Bronchial epithelial cell (primary cell): ENCODE results near the gene MAP2K3. TPM values are rescaled to one million over a fixed set of nuclear protein-coding genes. Genes with fewer than 3 reads are reported as not detected.

Source experiments
- DNase-seq: peaks from one replicate; pipeline ENCODE4 v3.0.0-alpha.2; 2010; ENCODE audit warnings: low read depth
- FAIRE-seq: peaks from 2 replicates; lab custom pipeline; 2011; peaks lifted over from hg19 to GRCh38; lab: Jason Lieb, UNC
- H3K27me3 ChIP-seq: 2 replicates; pipeline ENCODE4 v1.5.1; 2011; ENCODE audit warnings: low read length; ENCODE audit not compliant: control insufficient read depth, insufficient read depth
- H3K36me3 ChIP-seq: 2 replicates; pipeline ENCODE4 v1.5.1; 2011; ENCODE audit warnings: low read length; ENCODE audit not compliant: control insufficient read depth, insufficient read depth
- H3K4me3 ChIP-seq: 2 replicates; pipeline ENCODE4 v1.5.1; 2011; ENCODE audit warnings: mild to moderate bottlenecking, low read depth, low read length, control low read depth
- total RNA-seq: library from RNA; depleted of rRNA; stranded (reverse); fragments of >200 nt; gene quantifications from 2 replicates; pipeline ENCODE4 v1.2.1, GENCODE V29; 2014
- TF ChIP-seq, protein P1 (sequence below): IDR thresholded peaks from 2 replicates; pipeline ENCODE4 v1.5.1; 2011; ENCODE audit warnings: mild to moderate bottlenecking, moderate library complexity, low read length, control low read depth, inconsistent platforms; ENCODE audit not compliant: insufficient read depth, severe bottlenecking

Gene MAP2K3
- total RNA-seq, 1 donor from 2014 or later: 5.3 TPM

DNA sequence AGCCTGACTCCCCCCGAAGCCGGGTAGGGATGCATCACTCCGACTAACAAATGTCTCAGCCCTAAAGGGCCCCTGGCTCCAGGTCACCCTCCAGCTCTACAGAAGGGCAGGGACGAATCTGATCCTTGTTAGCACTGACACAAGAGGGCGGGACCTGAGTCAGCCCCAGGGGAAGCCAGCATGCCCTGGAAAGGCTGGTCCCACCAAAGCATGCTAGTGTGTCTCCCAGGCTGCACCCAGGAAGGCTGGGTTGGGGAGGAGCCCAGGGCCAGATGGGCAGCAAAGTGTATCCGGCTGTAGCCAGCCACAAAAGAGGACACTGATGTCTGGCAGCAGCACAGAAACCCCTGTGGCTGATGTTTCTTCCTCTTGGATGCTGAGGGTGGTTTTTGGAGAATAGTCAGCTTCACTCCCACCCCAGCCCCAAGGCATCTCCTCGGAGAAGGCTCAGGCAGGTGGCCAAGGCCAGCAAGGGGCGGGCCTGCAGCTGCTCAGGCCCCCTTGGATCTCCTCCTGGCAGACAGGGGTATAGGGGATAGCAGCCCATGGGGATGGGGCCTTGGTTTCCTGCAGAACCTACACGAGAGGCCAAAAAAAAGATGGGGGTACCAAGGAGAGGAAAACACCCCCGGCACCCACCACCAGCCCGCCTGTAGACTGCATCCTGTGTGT, 42.3 kb upstream of the MAP2K3 start:
- no peak for DNase-seq
- no peak for FAIRE-seq
- Histone ChIP-seq H3K27me3 (no peaks in the 10 kb centered on the region), H3K4me3 (no peak overlapping the region), H3K36me3 (no peaks in the 10 kb centered on the region)
- TF ChIP-seq, protein P1, sequence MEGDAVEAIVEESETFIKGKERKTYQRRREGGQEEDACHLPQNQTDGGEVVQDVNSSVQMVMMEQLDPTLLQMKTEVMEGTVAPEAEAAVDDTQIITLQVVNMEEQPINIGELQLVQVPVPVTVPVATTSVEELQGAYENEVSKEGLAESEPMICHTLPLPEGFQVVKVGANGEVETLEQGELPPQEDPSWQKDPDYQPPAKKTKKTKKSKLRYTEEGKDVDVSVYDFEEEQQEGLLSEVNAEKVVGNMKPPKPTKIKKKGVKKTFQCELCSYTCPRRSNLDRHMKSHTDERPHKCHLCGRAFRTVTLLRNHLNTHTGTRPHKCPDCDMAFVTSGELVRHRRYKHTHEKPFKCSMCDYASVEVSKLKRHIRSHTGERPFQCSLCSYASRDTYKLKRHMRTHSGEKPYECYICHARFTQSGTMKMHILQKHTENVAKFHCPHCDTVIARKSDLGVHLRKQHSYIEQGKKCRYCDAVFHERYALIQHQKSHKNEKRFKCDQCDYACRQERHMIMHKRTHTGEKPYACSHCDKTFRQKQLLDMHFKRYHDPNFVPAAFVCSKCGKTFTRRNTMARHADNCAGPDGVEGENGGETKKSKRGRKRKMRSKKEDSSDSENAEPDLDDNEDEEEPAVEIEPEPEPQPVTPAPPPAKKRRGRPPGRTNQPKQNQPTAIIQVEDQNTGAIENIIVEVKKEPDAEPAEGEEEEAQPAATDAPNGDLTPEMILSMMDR: no peak

DNA sequence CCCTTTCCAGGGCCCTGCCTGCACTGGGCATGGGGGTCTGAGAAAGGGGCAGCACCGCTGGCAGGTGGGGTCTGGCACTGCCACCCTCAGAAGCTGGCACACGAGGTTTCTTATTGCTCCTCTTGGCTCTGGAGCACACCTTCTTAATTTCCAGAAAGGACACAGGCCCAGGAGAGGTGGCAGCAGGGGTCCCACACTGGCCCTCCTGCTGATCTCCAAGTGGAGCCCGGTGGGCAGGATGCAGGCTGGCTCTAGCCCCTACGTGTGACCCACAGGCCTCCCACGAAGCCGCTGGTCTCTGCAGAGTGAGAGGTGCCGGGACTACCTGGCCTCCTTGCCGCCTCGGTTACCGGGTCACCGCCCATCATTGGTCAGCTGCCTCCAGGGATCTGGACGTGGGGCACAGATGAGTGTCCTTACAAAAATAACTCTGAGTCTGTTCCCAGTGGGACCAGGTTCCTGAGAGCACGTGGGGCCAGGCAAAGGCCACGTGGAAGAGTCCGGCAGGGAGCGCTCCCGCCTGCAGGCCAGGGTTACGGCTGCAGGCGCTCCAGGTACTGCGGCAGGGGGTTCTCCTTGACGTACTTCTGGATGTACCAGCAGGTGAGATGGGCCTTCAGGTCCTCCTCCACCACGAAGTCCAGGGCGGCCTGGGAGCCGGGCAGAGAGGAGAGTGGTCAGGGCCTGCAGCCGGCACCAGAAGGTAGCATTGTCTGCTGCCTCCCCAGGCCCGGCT, 41.6 kb upstream of the MAP2K3 start:
- FAIRE-seq: no peak
- TF ChIP-seq, protein P1: no peak
- Histone ChIP-seq H3K36me3 (no peaks in the 10 kb centered on the region), H3K4me3 (no peak overlapping the region), H3K27me3 (no peaks in the 10 kb centered on the region)
- no peak for DNase-seq

DNA sequence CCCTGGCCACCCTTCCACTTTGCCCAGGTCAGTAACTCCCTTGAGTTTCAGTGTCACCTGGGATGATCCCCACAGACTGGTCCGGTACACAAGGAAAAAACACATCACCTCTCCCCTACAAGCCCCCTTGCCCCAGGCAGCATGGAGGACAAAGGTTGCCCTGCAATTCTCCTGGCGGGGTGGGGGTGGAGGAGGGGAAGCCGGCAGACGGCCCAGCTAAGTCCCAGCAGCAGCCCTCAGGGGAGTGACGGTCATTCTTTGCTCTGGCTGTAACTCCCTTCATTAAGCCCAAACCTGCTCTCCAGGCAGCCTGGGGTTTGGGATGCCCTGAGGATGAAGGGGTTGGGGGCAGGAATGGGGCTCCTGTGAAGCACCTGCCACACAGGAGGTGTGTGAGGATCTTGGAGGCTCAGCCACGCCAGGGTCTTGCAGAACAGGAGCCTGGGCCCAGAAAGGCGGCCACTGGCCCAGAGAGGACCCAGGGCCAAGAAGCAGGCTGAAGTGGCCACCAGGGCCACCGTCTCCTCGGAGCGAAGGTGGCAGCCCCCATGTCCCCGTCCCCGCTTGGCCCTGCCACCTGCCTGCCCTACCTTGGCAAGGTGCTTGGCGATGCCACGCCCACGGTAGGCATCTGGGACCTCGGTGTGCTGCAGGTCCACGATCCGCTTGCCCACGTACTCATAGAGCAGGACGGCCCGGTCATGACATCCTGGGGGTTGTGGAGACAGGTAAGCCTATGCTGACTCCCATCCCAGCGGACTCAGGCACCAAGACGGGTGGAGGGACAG, 40.8 kb upstream of the MAP2K3 start:
- no peaks in the 10 kb centered on the region for H3K27me3 ChIP-seq
- H3K4me3 ChIP-seq: no peak overlapping the region
- no peaks in the 10 kb centered on the region for H3K36me3 ChIP-seq
- no peak for FAIRE-seq
- no peak for DNase-seq
- TF ChIP-seq, protein P1: no peak

DNA sequence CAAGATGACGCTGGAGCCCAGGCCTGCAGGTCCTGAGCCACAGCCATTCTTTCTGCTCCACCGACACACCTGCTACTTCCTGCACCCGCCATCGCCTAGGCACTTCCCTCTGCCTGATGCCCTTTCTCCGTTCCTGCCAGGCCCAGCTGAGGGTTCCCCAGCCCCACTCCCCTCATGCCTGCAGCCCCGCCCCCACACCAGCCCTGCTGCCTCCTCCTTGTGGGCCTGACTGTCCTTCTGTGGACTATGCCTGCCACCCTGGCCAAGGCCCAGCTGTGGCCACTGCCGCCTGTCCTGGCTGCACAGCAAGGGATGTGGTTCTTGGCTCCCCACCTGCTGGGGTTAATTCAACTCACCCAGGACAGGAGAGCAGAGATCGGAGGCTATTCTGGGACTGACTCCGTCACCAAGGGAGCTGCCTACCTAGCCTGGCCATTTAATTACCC, 38.8 kb upstream of the MAP2K3 start:
- FAIRE-seq (no peak), DNase-seq (no peak)
- no peaks in the 10 kb centered on the region for H3K36me3 ChIP-seq
- no peak overlapping the region for H3K4me3 ChIP-seq
- no peaks in the 10 kb centered on the region for H3K27me3 ChIP-seq
- TF ChIP-seq, protein P1: no peak

DNA sequence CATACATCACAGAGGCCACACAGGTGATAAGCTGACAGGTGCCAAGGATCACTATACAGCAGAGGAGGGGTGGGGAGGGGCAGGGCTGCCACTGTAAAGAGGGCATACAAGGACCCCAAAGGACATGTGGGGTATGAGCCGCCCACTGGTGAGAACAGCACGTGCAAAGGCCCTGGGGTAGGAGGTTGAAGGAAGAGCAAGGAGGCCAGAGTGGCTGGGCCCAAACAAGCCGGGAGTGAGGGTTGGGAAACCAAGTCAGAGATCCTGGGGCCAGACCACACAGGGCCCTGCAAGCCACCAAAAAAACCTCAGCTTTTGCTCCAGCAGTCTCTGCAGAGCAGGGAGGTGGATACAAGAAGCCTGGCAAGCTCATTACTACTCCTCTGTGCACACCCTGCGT, 37.8 kb upstream of the MAP2K3 start:
- Histone ChIP-seq H3K27me3 (no peaks in the 10 kb centered on the region), H3K4me3 (no peak overlapping the region), H3K36me3 (no peaks in the 10 kb centered on the region)
- DNase-seq (no peak), FAIRE-seq (no peak)
- TF ChIP-seq, protein P1: no peak
